GM10266 (cell line): ENCODE results near the gene PHIP.

Source experiments
- DNase-seq: peaks from one replicate; pipeline ENCODE4 v3.0.0; 2012; ENCODE audit errors: extremely low spot score
- TF ChIP-seq, protein P1 (sequence below): IDR thresholded peaks from 2 replicates; pipeline ENCODE4 v1.5.1; 2012; ENCODE audit warnings: mild to moderate bottlenecking, low read depth; ENCODE audit not compliant: control insufficient read depth, insufficient read depth; ENCODE audit errors: missing control alignments

PHIP gene

DNA sequence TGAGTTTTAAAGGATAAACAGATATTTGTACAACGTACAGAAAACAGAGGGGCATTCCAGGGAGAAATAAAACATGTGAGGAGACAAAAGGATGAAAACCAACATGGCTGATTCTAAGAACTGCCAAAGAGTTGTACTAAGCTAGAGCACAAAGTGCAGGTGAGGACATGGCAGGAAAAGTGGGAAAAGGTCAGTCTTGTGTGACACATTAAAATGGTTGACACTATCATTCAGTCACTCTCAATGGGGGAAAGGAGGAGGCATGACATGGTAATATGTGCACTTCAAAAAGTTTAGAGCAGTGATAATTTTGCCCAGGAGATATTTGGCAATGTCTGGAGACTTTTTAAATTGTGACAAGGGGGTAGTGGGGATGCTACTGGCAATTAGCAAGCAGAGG is 21.8 kb downstream of the PHIP start:
- DNase-seq: no peak
- TF ChIP-seq, protein P1, sequence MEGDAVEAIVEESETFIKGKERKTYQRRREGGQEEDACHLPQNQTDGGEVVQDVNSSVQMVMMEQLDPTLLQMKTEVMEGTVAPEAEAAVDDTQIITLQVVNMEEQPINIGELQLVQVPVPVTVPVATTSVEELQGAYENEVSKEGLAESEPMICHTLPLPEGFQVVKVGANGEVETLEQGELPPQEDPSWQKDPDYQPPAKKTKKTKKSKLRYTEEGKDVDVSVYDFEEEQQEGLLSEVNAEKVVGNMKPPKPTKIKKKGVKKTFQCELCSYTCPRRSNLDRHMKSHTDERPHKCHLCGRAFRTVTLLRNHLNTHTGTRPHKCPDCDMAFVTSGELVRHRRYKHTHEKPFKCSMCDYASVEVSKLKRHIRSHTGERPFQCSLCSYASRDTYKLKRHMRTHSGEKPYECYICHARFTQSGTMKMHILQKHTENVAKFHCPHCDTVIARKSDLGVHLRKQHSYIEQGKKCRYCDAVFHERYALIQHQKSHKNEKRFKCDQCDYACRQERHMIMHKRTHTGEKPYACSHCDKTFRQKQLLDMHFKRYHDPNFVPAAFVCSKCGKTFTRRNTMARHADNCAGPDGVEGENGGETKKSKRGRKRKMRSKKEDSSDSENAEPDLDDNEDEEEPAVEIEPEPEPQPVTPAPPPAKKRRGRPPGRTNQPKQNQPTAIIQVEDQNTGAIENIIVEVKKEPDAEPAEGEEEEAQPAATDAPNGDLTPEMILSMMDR: no peak

DNA sequence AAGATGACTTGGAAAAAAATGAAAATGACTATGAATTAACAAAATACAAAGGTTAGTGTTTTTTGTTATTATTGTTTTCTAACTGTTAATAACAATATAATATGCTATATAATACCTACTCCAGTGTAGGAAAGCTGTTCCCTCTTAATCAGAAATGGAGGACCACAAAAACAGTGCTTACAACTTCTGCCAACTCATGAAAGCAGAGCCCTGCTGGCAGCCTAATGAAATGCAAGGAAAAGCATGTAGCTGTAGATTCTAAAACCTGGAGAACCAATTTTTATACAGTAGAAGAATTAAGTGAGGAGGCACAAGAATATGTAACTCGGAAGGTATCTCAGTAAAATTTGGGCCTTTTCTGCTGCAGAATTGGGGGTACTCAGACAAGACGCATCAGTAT is 29.4 kb downstream of the PHIP start:
- no peak for DNase-seq
- TF ChIP-seq, protein P1: no peak

DNA sequence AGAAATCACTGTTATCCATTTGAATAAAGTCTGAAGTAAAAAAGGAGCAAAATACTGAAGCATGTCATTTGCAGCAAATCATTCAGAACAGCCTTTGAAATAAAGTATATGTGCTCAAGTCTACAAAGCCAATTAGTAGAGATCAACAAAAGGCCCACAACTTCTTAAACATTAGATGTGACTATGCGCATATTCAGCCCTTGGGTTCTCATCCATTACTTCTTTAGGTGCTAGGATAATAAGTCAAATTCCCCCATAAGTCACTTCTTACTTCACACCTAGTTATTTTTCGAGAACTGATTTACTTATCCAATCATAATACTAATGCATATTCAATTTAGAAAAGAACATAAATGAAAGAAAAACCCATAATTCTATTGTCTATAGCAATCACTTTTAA is 31.0 kb downstream of the PHIP start:
- no peak for DNase-seq
- TF ChIP-seq, protein P1: no peak

DNA sequence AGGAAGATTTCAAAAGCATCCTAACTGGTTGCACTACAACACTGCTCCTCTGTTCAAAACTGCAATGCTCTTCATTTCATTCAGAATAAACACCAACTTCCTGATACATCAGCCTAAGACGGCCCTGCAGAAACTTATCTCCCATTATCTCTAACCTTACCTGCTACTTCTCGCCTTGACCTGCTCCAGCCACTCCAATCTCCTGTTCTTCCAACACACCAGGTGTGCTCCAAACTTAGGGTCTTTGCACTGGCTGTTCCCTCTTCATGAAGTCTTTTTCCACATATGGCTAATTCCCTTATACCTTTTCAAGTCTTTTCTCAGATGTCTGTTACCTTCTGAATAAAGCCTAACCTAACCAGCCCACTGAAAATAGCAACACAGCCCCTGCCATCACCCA is 32.1 kb downstream of the PHIP start:
- TF ChIP-seq, protein P1: no peak
- DNase-seq: no peak

DNA sequence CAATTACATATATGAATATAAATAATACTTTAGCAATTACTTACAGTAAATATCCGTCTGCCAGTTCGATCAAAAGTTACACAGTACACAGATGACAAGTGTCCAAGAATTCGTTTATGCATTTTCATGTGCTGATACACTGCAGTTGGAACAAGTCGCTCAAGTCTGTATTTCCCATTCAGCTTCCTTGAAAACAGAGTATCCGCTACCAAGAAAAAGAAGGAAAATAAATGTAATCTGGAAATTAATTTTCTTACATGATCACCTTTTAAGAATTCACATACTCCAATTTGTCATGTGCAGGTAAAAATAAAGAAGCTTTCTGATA is 35.3 kb downstream of the PHIP start:
- TF ChIP-seq, protein P1: no peak
- DNase-seq: no peak

DNA sequence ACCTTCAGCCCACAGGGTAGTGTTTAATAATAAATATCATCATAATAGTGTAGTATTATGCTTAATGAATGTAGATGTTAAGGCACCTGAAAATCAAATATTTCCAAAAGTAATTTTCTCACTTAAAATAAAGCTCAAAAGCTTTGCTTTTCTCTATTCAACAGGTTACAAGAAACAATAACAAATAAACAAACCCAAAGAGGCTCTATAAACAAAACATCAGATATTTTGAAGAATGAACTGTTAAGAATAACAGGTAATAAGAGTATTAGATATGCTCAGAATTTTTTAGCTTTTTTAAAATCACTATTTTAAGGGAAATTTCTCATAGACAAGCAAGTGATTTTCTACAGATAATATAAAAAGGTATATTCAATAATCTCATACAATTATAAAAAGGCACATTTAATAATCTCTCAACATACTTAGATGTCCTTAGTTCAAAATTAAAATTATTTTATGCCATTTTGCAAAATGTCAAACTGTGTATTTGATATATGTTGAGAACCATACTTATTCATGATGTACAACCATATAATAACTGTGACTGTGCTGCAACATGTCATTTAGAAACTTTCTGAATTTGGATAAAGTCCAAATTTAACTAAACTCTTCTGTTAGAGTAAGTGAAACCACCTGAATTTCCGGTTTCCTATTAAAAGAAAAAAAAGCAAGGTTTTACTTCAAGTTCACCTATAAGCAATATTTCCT is 35.8 kb downstream of the PHIP start:
- DNase-seq: peak; percentile 6

DNA sequence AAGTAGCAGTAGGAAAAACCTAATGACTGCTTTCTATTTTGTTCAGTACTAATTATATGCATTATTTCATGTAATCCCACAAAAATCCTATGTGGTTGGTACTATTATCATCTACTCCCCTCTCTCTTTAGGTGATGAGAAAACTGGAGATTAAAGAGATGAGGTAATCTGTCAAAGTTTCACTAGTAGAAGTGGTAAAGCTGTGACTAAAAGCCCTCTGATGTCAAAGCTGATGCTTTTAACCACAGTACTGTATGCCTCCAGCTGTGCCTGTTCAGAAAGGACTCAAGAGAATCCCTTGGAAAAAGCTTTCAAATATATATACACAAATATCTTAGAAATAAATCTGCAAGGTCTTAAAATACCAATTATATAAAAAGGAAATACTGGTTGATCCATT is 38.0 kb downstream of the PHIP start:
- DNase-seq: peak; percentile 35
- TF ChIP-seq, protein P1: no peak

More for the DNA sequence above, 35.8 kb downstream of the PHIP start:
- TF ChIP-seq, protein P1: no peak
